Activated CD4-positive, alpha-beta T cell treated with anti-CD3 and anti-CD28 coated beads, Interleukin-2, amount 10 ng/mL, durations not matched to agents 24 days and 14 days (primary cell): Measurements from ENCODE around the gene NRIP2. TPM values are rescaled to one million over a fixed set of nuclear protein-coding genes. Genes with fewer than 3 reads are reported as not detected.
A peak's percentile ranks its signal among the peaks of the same experiment; 100 is the strongest.

Experiments
- DNase-seq: peaks from one replicate; pipeline ENCODE4 v3.0.0; 2022
- H3K27ac Mint-ChIP-seq: one replicate; pipeline ENCODE4 v1.8.0; 2022; ENCODE audit warnings: mild to moderate bottlenecking, mixed read lengths
- H3K27me3 Mint-ChIP-seq: one replicate; pipeline ENCODE4 v1.8.0; 2022; ENCODE audit warnings: mixed read lengths
- H3K36me3 Mint-ChIP-seq: one replicate; pipeline ENCODE4 v1.8.0; 2022; ENCODE audit warnings: low read depth, mild to moderate bottlenecking, mixed read lengths
- H3K4me1 Mint-ChIP-seq: one replicate; pipeline ENCODE4 v1.8.0; 2021; ENCODE audit warnings: mixed read lengths
- H3K4me3 Mint-ChIP-seq: one replicate; pipeline ENCODE4 v1.8.0; 2022; ENCODE audit warnings: mild to moderate bottlenecking, moderate library complexity, mixed read lengths
- H3K9me3 Mint-ChIP-seq: one replicate; pipeline ENCODE4 v1.8.0; 2021; ENCODE audit warnings: mixed read lengths
- intact Hi-C: fragments of 100-400 bp; cut with micrococcal nuclease; formaldehyde crosslinking; loops from one replicate; pipeline ENCODE4 v1.15.1; 2023
- total RNA-seq: library from RNA; stranded (reverse); gene quantifications from 2 replicates; pipeline ENCODE4 v1.2.3, GENCODE V29; 2022

The NRIP2 gene
- total RNA-seq, 1 donor from 2014 or later: not detected

- H3K27ac Mint-ChIP-seq: no peak overlapping the region
- intact Hi-C loops: no loop called here
- DNase-seq: no peak
- H3K4me3 Mint-ChIP-seq: no peak overlapping the region
- no peaks in the 10 kb centered on the region for H3K27me3 Mint-ChIP-seq
- peaks cover 33% of the 10 kb centered on the region for H3K36me3 Mint-ChIP-seq
- no peaks in the 10 kb centered on the region for H3K9me3 Mint-ChIP-seq
- H3K4me1 Mint-ChIP-seq: peaks cover 3% of the 10 kb centered on the region
Measured at GRCh38 chr12:2857576-2857975, 22.7 kb upstream of the NRIP2 start.

- no peaks in the 10 kb centered on the region for H3K9me3 Mint-ChIP-seq
- peak within 1 kb of the TSS; percentile 20 for H3K27ac Mint-ChIP-seq
- DNase-seq: no peak
- peaks cover 31% of the 10 kb centered on the region for H3K36me3 Mint-ChIP-seq
- intact Hi-C loops: no loop called here
- H3K27me3 Mint-ChIP-seq: no peaks in the 10 kb centered on the region
- peaks cover 3% of the 10 kb centered on the region for H3K4me1 Mint-ChIP-seq
- no peak within 1 kb of the TSS for H3K4me3 Mint-ChIP-seq
Measured at GRCh38 chr12:2857021-2857431, 22.2 kb upstream of the NRIP2 start, which contains the start of gene TEX52. TEX52 (minus strand) TSS chr12:2857039; CDS start chr12:2857026, 13 bp downstream.

- intact Hi-C loops: no loop called here
- no peaks in the 10 kb centered on the region for H3K27me3 Mint-ChIP-seq
Measured at GRCh38 chr12:2856051-2856450, 21.2 kb upstream of the NRIP2 start.

GRCh38 chr12:2855546-2855945, 20.7 kb upstream of the NRIP2 start:
- Mint-ChIP-seq H3K27ac (no peak overlapping the region), H3K4me1 (peaks cover 3% of the 10 kb centered on the region), H3K9me3 (no peaks in the 10 kb centered on the region), H3K27me3 (no peaks in the 10 kb centered on the region), H3K4me3 (no peak overlapping the region), H3K36me3 (peaks cover 22% of the 10 kb centered on the region)
- intact Hi-C loops: no loop called here
- no peak for DNase-seq

More at GRCh38 chr12:2856051-2856450, 21.2 kb upstream of the NRIP2 start:
- Mint-ChIP-seq H3K4me1 (peaks cover 3% of the 10 kb centered on the region), H3K9me3 (no peaks in the 10 kb centered on the region), H3K36me3 (peaks cover 23% of the 10 kb centered on the region), H3K4me3 (no peak overlapping the region), H3K27ac (no peak overlapping the region)
- DNase-seq: no peak

- H3K4me1 Mint-ChIP-seq: peaks cover 3% of the 10 kb centered on the region
- no peaks in the 10 kb centered on the region for H3K27me3 Mint-ChIP-seq
- H3K36me3 Mint-ChIP-seq: peaks cover 16% of the 10 kb centered on the region
- intact Hi-C loops: loop anchor here (5.0 kb wide), 1 partner anchor 187 kb away; no protein-coding TSS in a partner anchor
- H3K27ac Mint-ChIP-seq: no peak overlapping the region
- H3K9me3 Mint-ChIP-seq: no peaks in the 10 kb centered on the region
- no peak for DNase-seq
- H3K4me3 Mint-ChIP-seq: no peak overlapping the region
Measured at GRCh38 chr12:2854669-2855453, 20.0 kb upstream of the NRIP2 start.

GRCh38 chr12:2853626-2854025, 18.8 kb upstream of the NRIP2 start:
- H3K27me3 Mint-ChIP-seq: no peaks in the 10 kb centered on the region
- peak; percentile 84 for DNase-seq
- intact Hi-C loops: loop anchor here (1.0 to 5.0 kb wide), 2 partner anchors 91 to 189 kb away; no protein-coding TSS in a partner anchor
- H3K27ac Mint-ChIP-seq: no peak overlapping the region
- no peak overlapping the region for H3K4me3 Mint-ChIP-seq
- H3K36me3 Mint-ChIP-seq: peaks cover 6% of the 10 kb centered on the region
- no peaks in the 10 kb centered on the region for H3K9me3 Mint-ChIP-seq
- peaks cover 3% of the 10 kb centered on the region for H3K4me1 Mint-ChIP-seq

- intact Hi-C loops: loop anchor here (5.0 kb wide), 1 partner anchor 190 kb away; no protein-coding TSS in a partner anchor
- peaks cover 4% of the 10 kb centered on the region for H3K36me3 Mint-ChIP-seq
- H3K9me3 Mint-ChIP-seq: no peaks in the 10 kb centered on the region
- no peak overlapping the region for H3K27ac Mint-ChIP-seq
- DNase-seq: no peak
- no peak overlapping the region for H3K4me3 Mint-ChIP-seq
- no peaks in the 10 kb centered on the region for H3K27me3 Mint-ChIP-seq
- peaks cover 3% of the 10 kb centered on the region for H3K4me1 Mint-ChIP-seq
Measured at GRCh38 chr12:2851931-2852330, 17.1 kb upstream of the NRIP2 start.

GRCh38 chr12:2845280-2845679, 10.4 kb upstream of the NRIP2 start:
- H3K27me3 Mint-ChIP-seq: no peaks in the 10 kb centered on the region
- no peak overlapping the region for H3K4me3 Mint-ChIP-seq
- H3K4me1 Mint-ChIP-seq: no peaks in the 10 kb centered on the region

GRCh38 chr12:2844786-2845185, 10.0 kb upstream of the NRIP2 start:
- Mint-ChIP-seq H3K4me3 (no peak overlapping the region), H3K27me3 (no peaks in the 10 kb centered on the region), H3K9me3 (no peaks in the 10 kb centered on the region), H3K27ac (no peak overlapping the region), H3K36me3 (peaks cover 4% of the 10 kb centered on the region), H3K4me1 (no peaks in the 10 kb centered on the region)
- no peak for DNase-seq
- intact Hi-C loops: no loop called here

More at GRCh38 chr12:2845280-2845679, 10.4 kb upstream of the NRIP2 start:
- H3K27ac Mint-ChIP-seq: no peak overlapping the region
- no peaks in the 10 kb centered on the region for H3K9me3 Mint-ChIP-seq
- DNase-seq: no peak
- intact Hi-C loops: no loop called here
- H3K36me3 Mint-ChIP-seq: peaks cover 3% of the 10 kb centered on the region

GRCh38 chr12:2842948-2843347, 8.1 kb upstream of the NRIP2 start:
- Mint-ChIP-seq H3K9me3 (no peaks in the 10 kb centered on the region), H3K4me1 (no peaks in the 10 kb centered on the region), H3K27ac (no peak overlapping the region), H3K27me3 (no peaks in the 10 kb centered on the region), H3K36me3 (peaks cover 8% of the 10 kb centered on the region), H3K4me3 (no peak overlapping the region)
- no peak for DNase-seq
- intact Hi-C loops: no loop called here

GRCh38 chr12:2841056-2841650, 6.3 kb upstream of the NRIP2 start:
- H3K36me3 Mint-ChIP-seq: peaks cover 11% of the 10 kb centered on the region
- intact Hi-C loops: no loop called here
- H3K27ac Mint-ChIP-seq: no peak overlapping the region
- DNase-seq: no peak
- H3K9me3 Mint-ChIP-seq: no peaks in the 10 kb centered on the region
- H3K4me3 Mint-ChIP-seq: no peak overlapping the region
- no peaks in the 10 kb centered on the region for H3K4me1 Mint-ChIP-seq
- H3K27me3 Mint-ChIP-seq: no peaks in the 10 kb centered on the region

GRCh38 chr12:2836574-2836973, 1.7 kb upstream of the NRIP2 start:
- DNase-seq: no peak
- Mint-ChIP-seq H3K27me3 (no peaks in the 10 kb centered on the region), H3K27ac (no peak overlapping the region), H3K36me3 (peaks cover 16% of the 10 kb centered on the region), H3K9me3 (no peaks in the 10 kb centered on the region), H3K4me3 (no peak overlapping the region), H3K4me1 (peaks cover 2% of the 10 kb centered on the region)
- intact Hi-C loops: no loop called here

GRCh38 chr12:2835691-2836403, 1.0 kb upstream of the NRIP2 start:
- no peak for DNase-seq
- H3K9me3 Mint-ChIP-seq: no peaks in the 10 kb centered on the region
- H3K27me3 Mint-ChIP-seq: no peaks in the 10 kb centered on the region
- H3K4me3 Mint-ChIP-seq: no peak overlapping the region
- peaks cover 20% of the 10 kb centered on the region for H3K36me3 Mint-ChIP-seq
- peaks cover 2% of the 10 kb centered on the region for H3K4me1 Mint-ChIP-seq
- H3K27ac Mint-ChIP-seq: no peak overlapping the region
- intact Hi-C loops: no loop called here

- Mint-ChIP-seq H3K4me3 (no peak overlapping the region), H3K27ac (no peak overlapping the region), H3K27me3 (no peaks in the 10 kb centered on the region), H3K36me3 (peaks cover 22% of the 10 kb centered on the region), H3K9me3 (no peaks in the 10 kb centered on the region), H3K4me1 (peaks cover 4% of the 10 kb centered on the region)
- intact Hi-C loops: no loop called here
- DNase-seq: no peak
Measured at GRCh38 chr12:2833810-2834209, 1.0 kb downstream of the NRIP2 start.
